ENCODE data around the gene ASF1A. TPM values are rescaled to one million over a fixed set of nuclear protein-coding genes. Genes with fewer than 3 reads are reported as not detected.

The ASF1A gene
- total RNA-seq (2021; fragmentation: NEBNext Ultra II Directional; extraction: Animal tissue kit (Norgen Biotek cat#: 25700)), result 10 to 100 TPM; 17.3 to 25.9 (median 21.7) TPM
- long read RNA-seq, transcript ASF1A-201 (4 exons, 2,362 nt), result major isoform, 28 of 31 reads
- long read RNA-seq, partial matches to known transcripts, result 2 of 31 reads
- long read RNA-seq, other reads (novel, unspliced or antisense), result 1 of 31 reads

DNA sequence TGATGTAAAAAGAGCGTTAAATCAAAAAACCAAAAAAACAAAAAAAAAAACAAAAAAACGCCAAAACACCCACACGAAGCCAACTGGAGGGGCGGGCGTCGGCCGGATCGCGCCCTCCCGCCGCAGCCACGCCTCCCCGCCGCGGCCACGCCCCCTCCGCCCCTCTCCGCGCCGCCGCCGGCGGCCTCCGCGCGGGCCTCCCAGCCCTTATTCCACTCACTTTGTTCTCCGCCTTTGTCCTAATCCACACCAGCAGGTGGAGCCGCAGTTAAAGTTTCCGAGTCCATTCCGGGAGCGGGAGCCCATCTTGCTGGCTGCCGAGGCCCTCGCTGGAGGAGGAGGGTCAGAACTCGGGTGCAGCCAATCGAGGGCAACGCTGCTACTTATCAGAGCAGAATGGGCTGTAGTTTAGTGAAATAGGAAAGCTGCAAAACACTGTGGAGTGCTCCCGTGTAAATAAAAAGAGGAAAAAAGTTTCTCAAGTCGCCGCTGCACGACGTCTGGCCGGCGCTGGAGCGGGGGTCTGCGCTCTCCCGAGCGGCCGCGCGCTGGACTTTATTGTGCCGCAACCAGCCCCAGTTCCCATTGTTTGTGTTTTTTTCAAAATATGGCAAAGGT, at the start of gene ASF1A:
ASF1A (plus strand) TSS at position 346 of the 618 bp plus-strand sequence; CDS start at position 608, 262 bp downstream.
- peaks cover 37% of the 10 kb centered on the region for H3K4me1 Mint-ChIP-seq (ENCODE audit: low read depth)
- H3K27ac Mint-ChIP-seq, result peak within 1 kb of the TSS; percentile 98
- no peaks in the 10 kb centered on the region for H3K9me3 Mint-ChIP-seq
- TF ChIP-seq, protein P1, sequence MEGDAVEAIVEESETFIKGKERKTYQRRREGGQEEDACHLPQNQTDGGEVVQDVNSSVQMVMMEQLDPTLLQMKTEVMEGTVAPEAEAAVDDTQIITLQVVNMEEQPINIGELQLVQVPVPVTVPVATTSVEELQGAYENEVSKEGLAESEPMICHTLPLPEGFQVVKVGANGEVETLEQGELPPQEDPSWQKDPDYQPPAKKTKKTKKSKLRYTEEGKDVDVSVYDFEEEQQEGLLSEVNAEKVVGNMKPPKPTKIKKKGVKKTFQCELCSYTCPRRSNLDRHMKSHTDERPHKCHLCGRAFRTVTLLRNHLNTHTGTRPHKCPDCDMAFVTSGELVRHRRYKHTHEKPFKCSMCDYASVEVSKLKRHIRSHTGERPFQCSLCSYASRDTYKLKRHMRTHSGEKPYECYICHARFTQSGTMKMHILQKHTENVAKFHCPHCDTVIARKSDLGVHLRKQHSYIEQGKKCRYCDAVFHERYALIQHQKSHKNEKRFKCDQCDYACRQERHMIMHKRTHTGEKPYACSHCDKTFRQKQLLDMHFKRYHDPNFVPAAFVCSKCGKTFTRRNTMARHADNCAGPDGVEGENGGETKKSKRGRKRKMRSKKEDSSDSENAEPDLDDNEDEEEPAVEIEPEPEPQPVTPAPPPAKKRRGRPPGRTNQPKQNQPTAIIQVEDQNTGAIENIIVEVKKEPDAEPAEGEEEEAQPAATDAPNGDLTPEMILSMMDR (IDR thresholded peaks at IDR 0.05), result peak; percentile 70
- DNase-seq, result peak; percentile 99
- H3K27me3 Mint-ChIP-seq (ENCODE audit: insufficient read depth), result 0 out of 2 replicates have a peak, but pooled peaks cover 3% of the 10 kb centered on the region
- peaks cover 11% of the 10 kb centered on the region for H3K36me3 Mint-ChIP-seq (ENCODE audit: low read depth)
- H3K4me3 Mint-ChIP-seq, result peak within 1 kb of the TSS; percentile 93

DNA sequence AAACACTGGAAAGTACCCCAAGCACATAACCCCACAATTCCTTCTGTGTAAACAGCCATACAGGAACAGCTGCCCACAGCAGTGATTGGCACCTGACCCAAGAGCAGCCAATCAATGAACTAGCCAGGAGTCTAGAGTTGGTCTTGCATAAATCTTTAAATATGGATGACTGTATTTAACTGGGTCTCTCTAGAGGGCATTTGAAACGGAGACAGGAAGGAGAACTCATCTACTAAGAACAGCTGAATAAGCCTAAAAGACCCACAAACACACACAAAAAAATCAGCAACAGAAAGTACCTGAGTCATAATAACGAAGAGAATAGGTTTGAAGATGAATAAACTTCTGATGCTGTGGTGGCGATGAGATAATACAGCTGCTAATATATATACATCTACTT, 49.0 kb upstream of the ASF1A start:
- no peak overlapping the region for H3K27ac Mint-ChIP-seq
- TF ChIP-seq, protein P1 (IDR thresholded peaks at IDR 0.05), result no peak
- H3K4me3 Mint-ChIP-seq, result no peak overlapping the region
- peaks cover 9% of the 10 kb centered on the region for H3K4me1 Mint-ChIP-seq (ENCODE audit: low read depth)
- DNase-seq, result no peak
- no peaks in the 10 kb centered on the region for H3K9me3 Mint-ChIP-seq
- H3K27me3 Mint-ChIP-seq (ENCODE audit: insufficient read depth), result no peaks in the 10 kb centered on the region
- no peaks in the 10 kb centered on the region for H3K36me3 Mint-ChIP-seq (ENCODE audit: low read depth)

DNA sequence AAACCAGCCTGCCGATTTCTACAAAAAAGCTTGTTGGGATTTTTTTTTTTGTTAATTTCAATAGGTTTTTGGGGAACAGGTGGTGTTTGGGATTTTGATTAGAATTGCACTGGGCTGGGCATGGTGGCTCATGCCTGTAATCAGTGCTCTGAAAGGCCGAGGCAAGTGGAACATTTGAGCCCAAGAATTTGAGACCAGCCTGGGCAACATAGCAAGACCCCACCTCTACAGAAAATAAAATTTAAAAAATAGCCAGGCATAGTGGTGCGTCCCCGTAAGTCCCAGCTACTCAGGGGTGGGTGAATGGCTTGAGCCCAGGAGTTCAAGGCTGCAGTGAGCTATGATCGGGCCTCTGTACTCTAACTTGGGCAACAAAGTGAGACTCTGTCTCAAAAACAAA, 40.5 kb upstream of the ASF1A start:
- no peak for DNase-seq
- Mint-ChIP-seq H3K4me1 (ENCODE audit: low read depth) (peaks cover 6% of the 10 kb centered on the region; the same call in 1 of the 2 replicates), H3K27ac (no peak overlapping the region), H3K4me3 (no peak overlapping the region), H3K36me3 (ENCODE audit: low read depth) (no peaks in the 10 kb centered on the region), H3K9me3 (no peaks in the 10 kb centered on the region), H3K27me3 (ENCODE audit: insufficient read depth) (no peaks in the 10 kb centered on the region; the same call in 1 of the 2 replicates)
- TF ChIP-seq, protein P1 (IDR thresholded peaks at IDR 0.05), result no peak

DNA sequence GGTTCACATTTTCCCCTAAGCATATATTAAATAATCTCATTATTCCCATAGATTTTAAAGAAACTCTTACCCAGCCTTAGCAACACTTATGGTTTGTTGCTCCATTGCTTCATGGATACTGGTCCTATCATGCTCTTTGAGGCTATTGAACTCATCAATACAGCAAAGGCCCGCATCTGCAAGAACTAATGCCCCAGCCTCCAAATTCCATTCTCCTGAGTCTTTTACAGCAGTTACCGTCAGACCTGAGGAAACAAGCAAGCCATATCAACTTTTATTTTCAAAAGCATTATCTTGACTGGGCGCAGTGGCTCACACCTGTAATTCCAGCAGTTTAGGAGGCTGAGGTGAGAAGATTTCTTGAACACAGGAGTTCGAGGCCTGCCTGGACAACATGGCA, 37.7 kb upstream of the ASF1A start:
- Mint-ChIP-seq H3K4me1 (ENCODE audit: low read depth) (peaks cover 6% of the 10 kb centered on the region; the same call in 1 of the 2 replicates), H3K4me3 (no peak overlapping the region), H3K27me3 (ENCODE audit: insufficient read depth) (no peaks in the 10 kb centered on the region; the same call in 1 of the 2 replicates), H3K27ac (no peak overlapping the region), H3K9me3 (no peaks in the 10 kb centered on the region), H3K36me3 (ENCODE audit: low read depth) (no peaks in the 10 kb centered on the region)
- TF ChIP-seq, protein P1 (IDR thresholded peaks at IDR 0.05), result no peak
- DNase-seq, result no peak

- peaks cover 6% of the 10 kb centered on the region; the same call in 1 of the 2 replicates for H3K4me1 Mint-ChIP-seq (ENCODE audit: low read depth)
- TF ChIP-seq, protein P1 (IDR thresholded peaks at IDR 0.05), result no peak
- H3K27ac Mint-ChIP-seq, result no peak overlapping the region
Observed at GRCh38 chr6:118859517-118860064, 34.4 kb upstream of the ASF1A start.

More at GRCh38 chr6:118859517-118860064, 34.4 kb upstream of the ASF1A start:
- no peak for DNase-seq
- Mint-ChIP-seq H3K4me3 (no peak overlapping the region), H3K27me3 (ENCODE audit: insufficient read depth) (no peaks in the 10 kb centered on the region; the same call in 1 of the 2 replicates), H3K9me3 (no peaks in the 10 kb centered on the region), H3K36me3 (ENCODE audit: low read depth) (no peaks in the 10 kb centered on the region)

All from HFFc6 (cell line).